Caki2 (cell line): Measurements from ENCODE around the gene ERLEC1. TPM values are rescaled to one million over a fixed set of nuclear protein-coding genes. Genes with fewer than 3 reads are reported as not detected.
"Not testable (repeated sequence)": the region's sequence is repeated elsewhere in the genome, so short reads cannot be mapped to it uniquely, and the experiment has no call there.

Source experiments
- DNase-seq: peaks from one replicate; pipeline ENCODE4 v3.0.0-alpha.2; 2015; ENCODE audit warnings: low read depth
- in situ Hi-C: cut with HindIII; loops from 2 replicates; pipeline ENCODE4 v1.10.0; 2016; ENCODE audit warnings: low sequenced_read_pairs, low pct_unique_long_range_greater_than_20kb, mixed read lengths
- total RNA-seq: library from RNA; depleted of rRNA; stranded (reverse); fragments of >200 nt; shearing (Covaris generic); gene quantifications from 2 replicates; pipeline ENCODE4 v1.2.3, GENCODE V29; 2014; ENCODE audit warnings: low replicate concordance; rRNA removed

The ERLEC1 gene
- total RNA-seq = 32.9 and 33.9 TPM in 2 replicates

- DNase-seq = peak; percentile 87
- in situ Hi-C loops = no loop called here
These were observed at the start of gene ERLEC1, which contains the start of gene ASB3 for GRCh38 chr2:53786705-53787613. TSS of gene ERLEC1 (plus strand) at chr2:53787044. CDS start at chr2:53787211, 167 bp downstream. TSS of gene ASB3 (minus strand) at chr2:53786953. CDS start at chr2:53765572, 21,381 bp downstream.

- in situ Hi-C loops = no loop called here
- DNase-seq = no peak
These were observed 49.8 kb upstream of the ERLEC1 start for GRCh38 chr2:53737091-53737490.

GRCh38 chr2:53739032-53739431 is 47.8 kb upstream of the ERLEC1 start:
- in situ Hi-C loops = no loop called here
- no peak for DNase-seq

GRCh38 chr2:53740170-53740569 is 46.7 kb upstream of the ERLEC1 start:
- DNase-seq = no peak
- in situ Hi-C loops = no loop called here

GRCh38 chr2:53744395-53745065 is 42.3 kb upstream of the ERLEC1 start:
- in situ Hi-C loops = no loop called here
- no peak for DNase-seq

GRCh38 chr2:53750041-53750768 is 36.6 kb upstream of the ERLEC1 start:
- in situ Hi-C loops = no loop called here
- DNase-seq = no peak

- DNase-seq = no peak
- in situ Hi-C loops = no loop called here
These were observed 35.1 kb upstream of the ERLEC1 start for GRCh38 chr2:53751728-53752127.

GRCh38 chr2:53752385-53752784 is 34.5 kb upstream of the ERLEC1 start:
- DNase-seq = no peak
- in situ Hi-C loops = no loop called here

- in situ Hi-C loops = no loop called here
- DNase-seq = no peak
These were observed 33.8 kb upstream of the ERLEC1 start for GRCh38 chr2:53753041-53753440.

GRCh38 chr2:53755121-53755520 is 31.7 kb upstream of the ERLEC1 start:
- no peak for DNase-seq
- in situ Hi-C loops = no loop called here

- no peak for DNase-seq
- in situ Hi-C loops = no loop called here
These were observed 30.2 kb upstream of the ERLEC1 start for GRCh38 chr2:53756644-53757043.

- in situ Hi-C loops, DNase-seq: not testable (repeated sequence)
These were observed 29.6 kb upstream of the ERLEC1 start for GRCh38 chr2:53757206-53757605.

- in situ Hi-C loops = no loop called here
- DNase-seq = no peak
These were observed 21.1 kb upstream of the ERLEC1 start for GRCh38 chr2:53765767-53766166.

- DNase-seq = peak; percentile 86
- in situ Hi-C loops = no loop called here
These were observed 19.2 kb upstream of the ERLEC1 start, which contains the start of gene CHAC2 for GRCh38 chr2:53767405-53768241. TSS of gene CHAC2 (plus strand) at chr2:53767804. CDS start at chr2:53767887, 83 bp downstream.

GRCh38 chr2:53768242-53768542 is 18.7 kb upstream of the ERLEC1 start:
- in situ Hi-C loops = no loop called here
- no peak for DNase-seq

- no peak for DNase-seq
These were observed 17.4 kb upstream of the ERLEC1 start for GRCh38 chr2:53769318-53769945.

GRCh38 chr2:53770264-53770663 is 16.6 kb upstream of the ERLEC1 start:
- in situ Hi-C loops = no loop called here
- DNase-seq = peak; percentile 47

More at GRCh38 chr2:53769318-53769945, 17.4 kb upstream of the ERLEC1 start:
- in situ Hi-C loops = no loop called here
